Suprapubic skin (tissue), 4 donors: ENCODE results near the gene ROBO1.

Source experiments
- CTCF ChIP-seq, 2 donors: fragments of 200-600 bp in 1 of 2; fragments of 450-650 bp in 1 of 2; sonication (generic) in 1 of 2; IDR thresholded peaks; one replicate each; pipeline ENCODE4 v1.5.1; 2016 to 2019; ENCODE audit warnings: antibody characterized with exemption in 2 of 2, mild to moderate bottlenecking in 1 of 2, moderate library complexity in 1 of 2
- POLR2A ChIP-seq, 2 donors: fragments of 450-650 bp; IDR thresholded peaks; one replicate each; pipeline ENCODE4 v1.6.1; 2017; ENCODE audit warnings: antibody characterized with exemption in 2 of 2, mild to moderate bottlenecking in 2 of 2, moderate library complexity in 2 of 2
- POLR2AphosphoS5 ChIP-seq, 3 donors: sonication (generic); formaldehyde crosslinking; IDR thresholded peaks; one replicate each; pipeline ENCODE4 v1.6.1; 2017; ENCODE audit warnings: antibody characterized with exemption in 3 of 3

GRCh38 chr3:78894787-78895186 is 873.0 kb downstream of the ROBO1 start:
- no peak for TF ChIP-seq CTCF (IDR thresholded peaks at IDR 0.05)
- no peak for TF ChIP-seq POLR2A (IDR thresholded peaks at IDR 0.05)
- TF ChIP-seq POLR2AphosphoS5 (IDR thresholded peaks at IDR 0.05): no peak
